GM21390 (cell line): ENCODE results near the gene PREPL.
"Not testable (repeated sequence)": the region's sequence is repeated elsewhere in the genome, so short reads cannot be mapped to it uniquely, and the experiment has no call there.

ENCODE experiments used
- ATAC-seq: cut with Tn5 transposase; IDR thresholded peaks from one replicate; pipeline ENCODE4 v1.9.1; 2021; ENCODE audit not compliant: unreplicated experiment

The PREPL gene

GRCh38 chr2:44361330-44362206, at the start of gene PREPL, which contains the start of gene CAMKMT:
Gene PREPL (minus strand): TSS chr2:44361494. CDS start chr2:44346342, 15,152 bp downstream.
Gene CAMKMT (plus strand): TSS chr2:44361947.
- peak; percentile 74 for ATAC-seq

GRCh38 chr2:44398243-44398897, 37.1 kb upstream of the PREPL start:
- ATAC-seq, result no peak

GRCh38 chr2:44397447-44398175, 36.3 kb upstream of the PREPL start:
- ATAC-seq, result no peak

GRCh38 chr2:44392338-44392943, 31.1 kb upstream of the PREPL start:
- ATAC-seq, result no peak

GRCh38 chr2:44389895-44390294, 28.6 kb upstream of the PREPL start:
- no peak for ATAC-seq

- no peak for ATAC-seq
Observed at GRCh38 chr2:44388877-44389276, 27.6 kb upstream of the PREPL start.

- not testable (repeated sequence) for ATAC-seq
Observed at GRCh38 chr2:44385226-44385625, 23.9 kb upstream of the PREPL start.

GRCh38 chr2:44377486-44377885, 16.2 kb upstream of the PREPL start:
- ATAC-seq, result no peak

GRCh38 chr2:44372246-44372645, 11.0 kb upstream of the PREPL start:
- ATAC-seq, result no peak

- no peak for ATAC-seq
Observed at GRCh38 chr2:44371445-44371844, 10.2 kb upstream of the PREPL start.

GRCh38 chr2:44369392-44369791, 8.1 kb upstream of the PREPL start:
- no peak for ATAC-seq

GRCh38 chr2:44367591-44367990, 6.3 kb upstream of the PREPL start:
- ATAC-seq, result no peak

- ATAC-seq, result no peak
Observed at GRCh38 chr2:44364604-44365003, 3.3 kb upstream of the PREPL start.

GRCh38 chr2:44362207-44363015, 1.1 kb upstream of the PREPL start:
- peak; percentile 26 for ATAC-seq

- ATAC-seq, result peak; percentile 13
Observed at GRCh38 chr2:44360749-44361329, 455 bp downstream of the PREPL start.

GRCh38 chr2:44358503-44358902, 2.8 kb downstream of the PREPL start:
- no peak for ATAC-seq

- no peak for ATAC-seq
Observed at GRCh38 chr2:44354761-44355160, 6.5 kb downstream of the PREPL start.

- no peak for ATAC-seq
Observed at GRCh38 chr2:44352510-44352909, 8.8 kb downstream of the PREPL start.

GRCh38 chr2:44351676-44352075, 9.6 kb downstream of the PREPL start:
- ATAC-seq, result no peak

GRCh38 chr2:44351088-44351487, 10.2 kb downstream of the PREPL start:
- ATAC-seq, result no peak
